Endothelial cell of coronary artery (primary cell): ENCODE results near the gene HBA2. TPM values are rescaled to one million over a fixed set of nuclear protein-coding genes. Genes with fewer than 3 reads are reported as not detected.

Experiments used
- total RNA-seq: library from RNA; depleted of rRNA; stranded (reverse); fragments of >200 nt; gene quantifications from 2 replicates; pipeline ENCODE4 v1.2.3, GENCODE V29; 2014

HBA2 gene
- total RNA-seq = not detected in 2 replicates

DNA sequence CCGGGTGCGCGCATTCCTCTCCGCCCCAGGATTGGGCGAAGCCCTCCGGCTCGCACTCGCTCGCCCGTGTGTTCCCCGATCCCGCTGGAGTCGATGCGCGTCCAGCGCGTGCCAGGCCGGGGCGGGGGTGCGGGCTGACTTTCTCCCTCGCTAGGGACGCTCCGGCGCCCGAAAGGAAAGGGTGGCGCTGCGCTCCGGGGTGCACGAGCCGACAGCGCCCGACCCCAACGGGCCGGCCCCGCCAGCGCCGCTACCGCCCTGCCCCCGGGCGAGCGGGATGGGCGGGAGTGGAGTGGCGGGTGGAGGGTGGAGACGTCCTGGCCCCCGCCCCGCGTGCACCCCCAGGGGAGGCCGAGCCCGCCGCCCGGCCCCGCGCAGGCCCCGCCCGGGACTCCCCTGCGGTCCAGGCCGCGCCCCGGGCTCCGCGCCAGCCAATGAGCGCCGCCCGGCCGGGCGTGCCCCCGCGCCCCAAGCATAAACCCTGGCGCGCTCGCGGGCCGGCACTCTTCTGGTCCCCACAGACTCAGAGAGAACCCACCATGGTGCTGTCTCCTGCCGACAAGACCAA, at the start of gene HBA2:
HBA2 (plus strand) TSS at position 503 of the 568 bp plus-strand sequence; CDS start at position 540, 37 bp downstream.

DNA sequence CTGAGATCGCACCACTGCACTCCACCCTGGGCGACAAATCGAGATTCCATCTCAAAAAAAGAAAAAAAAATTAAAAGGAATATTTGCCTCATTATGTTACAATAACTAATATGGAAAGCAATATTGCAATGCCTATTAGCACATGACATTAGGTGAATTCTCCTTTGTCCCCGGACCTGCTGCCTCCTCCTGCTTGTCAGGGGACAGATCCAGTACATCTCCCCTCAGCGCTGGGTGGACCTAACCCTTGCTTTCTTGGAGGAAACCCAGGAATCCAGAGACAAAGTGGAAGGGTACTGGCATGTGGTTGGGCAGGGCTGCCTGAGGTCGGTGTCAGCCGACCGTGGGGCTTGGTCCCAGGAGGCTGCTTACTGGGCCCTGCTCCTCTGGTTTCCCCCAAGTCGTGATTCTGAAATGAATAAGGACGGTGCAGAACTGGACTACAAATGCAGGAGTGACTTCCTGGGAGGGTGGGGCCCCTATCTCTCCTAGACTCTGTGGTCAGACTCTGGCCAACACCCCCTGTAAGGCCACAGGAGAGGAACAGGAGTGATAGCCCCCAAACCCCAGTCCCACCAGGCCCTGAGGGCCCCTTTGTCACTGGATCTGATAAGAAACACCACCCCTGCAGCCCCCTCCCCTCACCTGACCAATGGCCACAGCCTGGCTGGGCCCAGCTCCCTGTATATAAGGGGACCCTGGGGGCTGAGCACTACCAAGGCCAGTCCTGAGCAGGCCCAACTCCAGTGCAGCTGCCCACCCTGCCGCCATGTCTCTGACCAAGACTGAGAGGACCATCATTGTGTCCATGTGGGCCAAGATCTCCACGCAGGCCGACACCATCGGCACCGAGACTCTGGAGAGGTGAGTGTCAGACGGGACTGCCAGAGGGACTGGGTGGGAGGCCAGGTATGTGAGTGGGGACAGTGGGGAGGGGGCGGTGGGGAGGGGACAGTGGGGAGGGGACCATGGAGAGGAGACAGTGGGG, 20.2 kb upstream of the HBA2 start, which contains the start of gene HBZ:
HBZ (plus strand) TSS at position 504 of the 988 bp plus-strand sequence; CDS start at position 770, 266 bp downstream.

DNA sequence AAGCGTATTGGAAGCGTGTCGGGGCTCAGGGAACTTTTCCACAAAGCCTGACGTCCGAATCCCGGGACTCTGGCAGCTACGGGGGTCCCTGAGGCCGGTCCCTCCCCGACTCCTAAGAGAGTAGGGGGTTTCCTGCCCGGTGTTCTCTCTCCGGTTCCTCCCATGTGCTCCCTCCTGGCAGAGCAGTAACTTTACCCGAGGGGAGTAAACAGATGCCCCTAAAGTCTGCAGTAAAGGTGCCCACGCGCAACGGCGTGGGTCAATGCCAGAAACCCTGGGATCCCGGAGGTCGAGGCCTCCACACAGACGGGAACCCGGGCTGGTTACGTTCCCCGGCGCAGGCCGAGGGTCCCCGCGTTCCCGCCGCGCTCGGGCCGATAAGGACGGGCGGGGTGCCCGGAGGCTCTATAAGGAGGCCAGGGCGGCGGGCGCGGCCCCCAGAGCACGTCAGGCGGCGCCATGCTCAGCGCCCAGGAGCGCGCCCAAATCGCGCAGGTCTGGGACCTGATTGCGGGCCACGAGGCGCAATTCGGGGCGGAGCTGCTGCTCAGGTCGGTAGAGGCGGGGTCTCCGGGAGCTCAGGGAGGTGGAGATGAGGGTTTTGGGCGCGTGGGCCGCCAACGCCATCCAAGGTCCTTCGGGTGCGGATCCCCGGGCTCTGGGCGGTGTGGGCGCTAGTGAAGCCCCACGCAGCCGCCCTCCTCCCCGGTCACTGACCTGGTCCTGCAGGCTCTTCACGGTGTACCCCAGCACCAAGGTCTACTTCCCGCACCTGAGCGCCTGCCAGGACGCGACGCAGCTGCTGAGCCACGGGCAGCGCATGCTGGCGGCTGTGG, 6.9 kb upstream of the HBA2 start, which contains the start of gene HBM:
HBM (plus strand) TSS at position 440 of the 836 bp plus-strand sequence; CDS start at position 460, 20 bp downstream.

DNA sequence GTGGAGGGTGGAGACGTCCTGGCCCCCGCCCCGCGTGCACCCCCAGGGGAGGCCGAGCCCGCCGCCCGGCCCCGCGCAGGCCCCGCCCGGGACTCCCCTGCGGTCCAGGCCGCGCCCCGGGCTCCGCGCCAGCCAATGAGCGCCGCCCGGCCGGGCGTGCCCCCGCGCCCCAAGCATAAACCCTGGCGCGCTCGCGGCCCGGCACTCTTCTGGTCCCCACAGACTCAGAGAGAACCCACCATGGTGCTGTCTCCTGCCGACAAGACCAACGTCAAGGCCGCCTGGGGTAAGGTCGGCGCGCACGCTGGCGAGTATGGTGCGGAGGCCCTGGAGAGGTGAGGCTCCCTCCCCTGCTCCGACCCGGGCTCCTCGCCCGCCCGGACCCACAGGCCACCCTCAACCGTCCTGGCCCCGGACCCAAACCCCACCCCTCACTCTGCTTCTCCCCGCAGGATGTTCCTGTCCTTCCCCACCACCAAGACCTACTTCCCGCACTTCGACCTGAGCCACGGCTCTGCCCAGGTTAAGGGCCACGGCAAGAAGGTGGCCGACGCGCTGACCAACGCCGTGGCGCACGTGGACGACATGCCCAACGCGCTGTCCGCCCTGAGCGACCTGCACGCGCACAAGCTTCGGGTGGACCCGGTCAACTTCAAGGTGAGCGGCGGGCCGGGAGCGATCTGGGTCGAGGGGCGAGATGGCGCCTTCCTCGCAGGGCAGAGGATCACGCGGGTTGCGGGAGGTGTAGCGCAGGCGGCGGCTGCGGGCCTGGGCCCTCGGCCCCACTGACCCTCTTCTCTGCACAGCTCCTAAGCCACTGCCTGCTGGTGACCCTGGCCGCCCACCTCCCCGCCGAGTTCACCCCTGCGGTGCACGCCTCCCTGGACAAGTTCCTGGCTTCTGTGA, 4.1 kb downstream of the HBA2 start, which contains the start of gene HBA1:
HBA1 (plus strand) TSS at position 204 of the 906 bp plus-strand sequence; CDS start at position 241, 37 bp downstream.

DNA sequence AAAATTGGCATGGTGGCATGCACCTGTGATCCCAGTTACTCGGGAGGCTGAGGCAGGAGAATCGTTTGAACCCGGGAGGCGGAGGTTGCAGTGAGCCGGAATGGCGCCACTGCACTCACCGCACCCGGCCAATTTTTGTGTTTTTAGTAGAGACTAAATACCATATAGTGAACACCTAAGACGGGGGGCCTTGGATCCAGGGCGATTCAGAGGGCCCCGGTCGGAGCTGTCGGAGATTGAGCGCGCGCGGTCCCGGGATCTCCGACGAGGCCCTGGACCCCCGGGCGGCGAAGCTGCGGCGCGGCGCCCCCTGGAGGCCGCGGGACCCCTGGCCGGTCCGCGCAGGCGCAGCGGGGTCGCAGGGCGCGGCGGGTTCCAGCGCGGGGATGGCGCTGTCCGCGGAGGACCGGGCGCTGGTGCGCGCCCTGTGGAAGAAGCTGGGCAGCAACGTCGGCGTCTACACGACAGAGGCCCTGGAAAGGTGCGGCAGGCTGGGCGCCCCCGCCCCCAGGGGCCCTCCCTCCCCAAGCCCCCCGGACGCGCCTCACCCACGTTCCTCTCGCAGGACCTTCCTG, 7.5 kb downstream of the HBA2 start, which contains the start of gene HBQ1:
HBQ1 (plus strand) TSS at position 359 of the 575 bp plus-strand sequence; CDS start at position 387, 28 bp downstream.

Other genes starting within 250 kb of the HBA2 start
- 7.0 and 10.3 TPM in 2 replicates for gene POLR3K, start 119.3 kb upstream of the HBA2 start, total RNA-seq
- 21.6 and 45.2 TPM in 2 replicates for gene SNRNP25, start 119.0 kb upstream of the HBA2 start, total RNA-seq
- gene RHBDF1, start 100.2 kb upstream of the HBA2 start, total RNA-seq = 20.6 and 36.4 TPM in 2 replicates
- 138 and 165 TPM in 2 replicates for gene MPG, start 94.7 kb upstream of the HBA2 start, total RNA-seq
- gene NPRL3, start 34.2 kb upstream of the HBA2 start, total RNA-seq = 5.5 and 7.8 TPM in 2 replicates
- gene HBZ, start 20.2 kb upstream of the HBA2 start, total RNA-seq = not detected in 2 replicates
- gene HBM, start 6.9 kb upstream of the HBA2 start, total RNA-seq = not detected in 2 replicates
- not detected in 2 replicates for gene HBA1, start 3.8 kb downstream of the HBA2 start, total RNA-seq
- gene HBQ1, start 7.6 kb downstream of the HBA2 start, total RNA-seq = 0.38 and 1.1 TPM in 2 replicates
- 37.3 and 42.9 TPM in 2 replicates for gene LUC7L, start 56.6 kb downstream of the HBA2 start, total RNA-seq
- 28.8 and 53.4 TPM in 2 replicates for gene FAM234A, start 61.9 kb downstream of the HBA2 start, total RNA-seq
- gene RGS11, start 103.1 kb downstream of the HBA2 start, total RNA-seq = 1.6 and 1.9 TPM in 2 replicates
- 3.5 and 7.3 TPM in 2 replicates for gene ARHGDIG, start 107.7 kb downstream of the HBA2 start, total RNA-seq
- 0.09 and 0.28 TPM in 2 replicates for gene PDIA2, start 110.3 kb downstream of the HBA2 start, total RNA-seq
- gene AXIN1, start 179.8 kb downstream of the HBA2 start, total RNA-seq = 17.5 and 25.8 TPM in 2 replicates
- gene MRPL28, start 197.7 kb downstream of the HBA2 start, total RNA-seq = 85.7 and 112 TPM in 2 replicates
- gene PGAP6, start 209.1 kb downstream of the HBA2 start, total RNA-seq = 96.7 and 101 TPM in 2 replicates
- 73.7 and 84.4 TPM in 2 replicates for gene NME4, start 224.3 kb downstream of the HBA2 start, total RNA-seq
- 8.1 and 8.8 TPM in 2 replicates for gene DECR2, start 229.0 kb downstream of the HBA2 start, total RNA-seq